ENCODE measurements around the gene EFNA2. TPM values are rescaled to one million over a fixed set of nuclear protein-coding genes. Genes with fewer than 3 reads are reported as not detected.

EFNA2 gene
- polyA plus RNA-seq, 1 donor (not counting 4 experiments of a cell fraction or from before 2014, with no cell fraction given) = not detected

DNA sequence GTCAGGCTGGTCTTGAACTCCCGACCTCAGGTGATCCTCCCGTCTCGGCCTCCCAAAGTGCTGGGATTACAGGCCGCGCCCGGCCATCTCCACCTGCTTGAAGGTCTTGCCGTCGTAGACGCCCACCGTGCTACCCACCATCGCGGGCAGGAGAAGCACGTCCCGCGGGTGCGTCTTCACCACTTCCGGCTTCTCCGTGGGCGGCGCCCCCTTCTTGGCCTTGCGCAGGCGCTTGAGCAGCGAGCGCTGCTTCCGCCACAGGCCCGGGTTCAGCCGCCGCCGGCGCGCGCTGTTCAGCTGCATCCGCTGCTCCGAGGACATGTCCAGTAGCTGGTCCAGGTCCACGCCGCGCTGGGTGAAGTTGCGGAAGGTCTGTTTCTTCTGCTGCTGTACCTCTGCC is 21.6 kb downstream of the EFNA2 start:
- Histone ChIP-seq H3K4me3 (ENCODE audit: control insufficient read depth in 2 of 3, extremely low read depth in 1 of 3, insufficient read depth in 2 of 3, low read depth in 1 of 3, low read length in 3 of 3) (no peak overlapping the region), H3K9ac (ENCODE audit: control insufficient read depth, extremely low read depth, insufficient read depth, low read length) (no peak overlapping the region), H3K79me2 (ENCODE audit: control insufficient read depth, insufficient read depth, low read length) (no peaks in the 10 kb centered on the region), H3K27me3 (ENCODE audit: control insufficient read depth, extremely low read depth, insufficient read depth, low read length) (no peaks in the 10 kb centered on the region), H3K27ac (ENCODE audit: control insufficient read depth, insufficient read depth, low read length) (no peak overlapping the region), H3K4me1 (ENCODE audit: control insufficient read depth, extremely low read depth, insufficient read depth, low read length) (no peaks in the 10 kb centered on the region), H3K36me3 (ENCODE audit: control insufficient read depth in 2 of 2, extremely low read depth in 1 of 2, insufficient read depth in 2 of 2, low read length in 2 of 2) (no peaks in the 10 kb centered on the region), H3K9me1 (ENCODE audit: control insufficient read depth, extremely low read depth, insufficient read depth, low read length) (no peaks in the 10 kb centered on the region), H3K4me2 (ENCODE audit: control insufficient read depth, extremely low read depth, insufficient read depth, low read depth, low read length) (no peak overlapping the region), H4K20me1 (ENCODE audit: control insufficient read depth, extremely low read depth, insufficient read depth, low read length) (no peaks in the 10 kb centered on the region), H3K9me3 (ENCODE audit: control insufficient read depth, low read depth, low read length) (no peaks in the 10 kb centered on the region), H2AFZ (ENCODE audit: control insufficient read depth, low read length) (no peak overlapping the region)
- TF ChIP-seq, protein P1, sequence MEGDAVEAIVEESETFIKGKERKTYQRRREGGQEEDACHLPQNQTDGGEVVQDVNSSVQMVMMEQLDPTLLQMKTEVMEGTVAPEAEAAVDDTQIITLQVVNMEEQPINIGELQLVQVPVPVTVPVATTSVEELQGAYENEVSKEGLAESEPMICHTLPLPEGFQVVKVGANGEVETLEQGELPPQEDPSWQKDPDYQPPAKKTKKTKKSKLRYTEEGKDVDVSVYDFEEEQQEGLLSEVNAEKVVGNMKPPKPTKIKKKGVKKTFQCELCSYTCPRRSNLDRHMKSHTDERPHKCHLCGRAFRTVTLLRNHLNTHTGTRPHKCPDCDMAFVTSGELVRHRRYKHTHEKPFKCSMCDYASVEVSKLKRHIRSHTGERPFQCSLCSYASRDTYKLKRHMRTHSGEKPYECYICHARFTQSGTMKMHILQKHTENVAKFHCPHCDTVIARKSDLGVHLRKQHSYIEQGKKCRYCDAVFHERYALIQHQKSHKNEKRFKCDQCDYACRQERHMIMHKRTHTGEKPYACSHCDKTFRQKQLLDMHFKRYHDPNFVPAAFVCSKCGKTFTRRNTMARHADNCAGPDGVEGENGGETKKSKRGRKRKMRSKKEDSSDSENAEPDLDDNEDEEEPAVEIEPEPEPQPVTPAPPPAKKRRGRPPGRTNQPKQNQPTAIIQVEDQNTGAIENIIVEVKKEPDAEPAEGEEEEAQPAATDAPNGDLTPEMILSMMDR (optimal IDR thresholded peaks at IDR 0.05 in 1 of 3, IDR thresholded peaks at IDR 0.05 in 1 of 3, conservative IDR thresholded peaks at IDR 0.05 in 1 of 3; ENCODE audit: extremely low read depth in 1 of 3, insufficient read depth in 2 of 3, low read length in 3 of 3) = no peak
- TF ChIP-seq EZH2 (IDR thresholded peaks at IDR 0.05; ENCODE audit: low read length) = no peak
- no peak for DNase-seq (ENCODE audit: low read depth, low spot score)
- dilution Hi-C loops (cut with MboI; ENCODE audit: extremely low pct_ligation_motif_present, low sequenced_read_pairs) = no loop called here
- FAIRE-seq = no peak

DNA sequence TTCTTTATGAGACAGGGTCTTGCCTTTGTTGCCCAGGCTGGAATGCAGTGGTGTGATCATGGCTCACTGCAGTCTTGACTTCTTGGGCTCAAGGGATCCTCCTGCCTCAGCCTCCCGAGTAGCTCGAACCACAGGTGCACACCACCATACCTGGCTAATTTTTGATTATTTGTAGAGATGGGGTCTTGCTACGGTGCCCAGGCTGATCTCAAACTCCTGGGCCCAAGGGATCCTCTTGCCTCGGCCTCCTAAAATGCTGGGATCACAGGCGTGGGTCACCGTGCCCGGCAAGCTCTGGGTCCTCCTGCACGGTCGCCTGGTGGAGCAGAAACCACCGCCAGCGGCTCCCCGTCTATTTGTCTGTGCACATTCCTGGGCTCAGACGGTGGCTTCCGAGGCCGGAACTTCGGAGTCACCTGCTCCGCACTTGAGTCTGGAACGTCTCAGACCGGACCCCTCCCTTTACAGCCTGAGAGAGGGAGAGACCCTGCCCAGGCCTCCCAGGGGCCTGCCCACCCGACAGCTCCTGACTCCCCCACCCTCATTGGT is 22.2 kb downstream of the EFNA2 start:
- FAIRE-seq (no peak), DNase-seq (ENCODE audit: low read depth, low spot score) (no peak)
- no peaks in the 10 kb centered on the region for H3K36me3 ChIP-seq (ENCODE audit: control insufficient read depth in 2 of 2, extremely low read depth in 1 of 2, insufficient read depth in 2 of 2, low read length in 2 of 2)
- H3K9me3 ChIP-seq (ENCODE audit: control insufficient read depth, low read depth, low read length) = no peaks in the 10 kb centered on the region
- no peaks in the 10 kb centered on the region for H3K9me1 ChIP-seq (ENCODE audit: control insufficient read depth, extremely low read depth, insufficient read depth, low read length)
- H2AFZ ChIP-seq (ENCODE audit: control insufficient read depth, low read length) = no peak overlapping the region
- H3K9ac ChIP-seq (ENCODE audit: control insufficient read depth, extremely low read depth, insufficient read depth, low read length) = no peak overlapping the region
- no peak overlapping the region for H3K4me2 ChIP-seq (ENCODE audit: control insufficient read depth, extremely low read depth, insufficient read depth, low read depth, low read length)
- dilution Hi-C loops (cut with MboI; ENCODE audit: extremely low pct_ligation_motif_present, low sequenced_read_pairs) = no loop called here
- peaks cover under 1% of the 10 kb centered on the region for H3K4me1 ChIP-seq (ENCODE audit: control insufficient read depth, extremely low read depth, insufficient read depth, low read length)
- no peaks in the 10 kb centered on the region for H3K27me3 ChIP-seq (ENCODE audit: control insufficient read depth, extremely low read depth, insufficient read depth, low read length)
- TF ChIP-seq, protein P1 (optimal IDR thresholded peaks at IDR 0.05 in 1 of 3, IDR thresholded peaks at IDR 0.05 in 1 of 3, conservative IDR thresholded peaks at IDR 0.05 in 1 of 3; ENCODE audit: extremely low read depth in 1 of 3, insufficient read depth in 2 of 3, low read length in 3 of 3) = no peak
- no peak for TF ChIP-seq EZH2 (IDR thresholded peaks at IDR 0.05; ENCODE audit: low read length)
- no peak overlapping the region for H3K4me3 ChIP-seq (ENCODE audit: control insufficient read depth in 2 of 3, extremely low read depth in 1 of 3, insufficient read depth in 2 of 3, low read depth in 1 of 3, low read length in 3 of 3)
- H3K79me2 ChIP-seq (ENCODE audit: control insufficient read depth, insufficient read depth, low read length) = no peaks in the 10 kb centered on the region
- no peaks in the 10 kb centered on the region for H4K20me1 ChIP-seq (ENCODE audit: control insufficient read depth, extremely low read depth, insufficient read depth, low read length)
- H3K27ac ChIP-seq (ENCODE audit: control insufficient read depth, insufficient read depth, low read length) = no peak overlapping the region
